Measurements from ENCODE around the gene CASP12. TPM values are rescaled to one million over a fixed set of nuclear protein-coding genes. Genes with fewer than 3 reads are reported as not detected.

The CASP12 gene
- total RNA-seq, 2 donors from 2014 or later: 4.7 to 7.8 TPM

DNA sequence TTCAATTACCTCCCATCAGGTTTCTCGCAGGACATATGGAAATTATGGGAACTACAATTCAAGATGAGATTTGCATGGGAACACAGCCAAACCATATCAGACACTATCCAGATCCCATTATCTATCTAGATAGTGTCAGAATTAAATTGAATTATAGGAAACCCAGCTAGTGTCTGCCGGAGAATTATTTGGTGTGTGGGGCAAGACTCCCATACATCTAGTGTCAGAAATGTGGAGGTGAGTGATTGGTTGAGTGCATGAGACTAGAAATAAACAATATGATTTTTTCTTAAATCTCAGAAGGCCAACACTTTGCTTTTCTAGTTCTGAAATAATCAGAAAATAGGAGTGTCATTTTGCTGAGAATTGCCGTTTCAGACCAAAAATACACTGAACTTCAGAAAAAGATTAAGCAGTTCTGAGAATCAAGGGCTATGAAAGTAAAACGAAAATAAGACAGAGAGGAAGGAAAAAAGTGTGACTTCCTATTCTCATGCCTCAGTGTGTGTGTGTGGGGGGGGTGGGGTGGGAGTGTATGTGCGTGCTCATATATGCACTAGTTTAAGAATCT lies 21.3 kb downstream of the CASP12 start:
- ATAC-seq (ENCODE audit: insufficient number of reproducible peaks, low FRiP score, low read depth): no peak
- no peaks in the 10 kb centered on the region for H3K36me3 ChIP-seq
- no peaks in the 10 kb centered on the region for H3K27me3 ChIP-seq (replicated peaks; ENCODE audit: insufficient read depth)
- H3K27ac ChIP-seq: no peak overlapping the region
- peak overlapping the region; percentile 17 for H3K4me3 ChIP-seq
- DNase-seq (ENCODE audit: low spot score): no peak
- no peaks in the 10 kb centered on the region for H3K4me1 ChIP-seq (ENCODE audit: control insufficient read depth in 1 of 2, low read depth in 2 of 2)
- no peaks in the 10 kb centered on the region for H3K9me3 ChIP-seq
- TF ChIP-seq, protein P1, sequence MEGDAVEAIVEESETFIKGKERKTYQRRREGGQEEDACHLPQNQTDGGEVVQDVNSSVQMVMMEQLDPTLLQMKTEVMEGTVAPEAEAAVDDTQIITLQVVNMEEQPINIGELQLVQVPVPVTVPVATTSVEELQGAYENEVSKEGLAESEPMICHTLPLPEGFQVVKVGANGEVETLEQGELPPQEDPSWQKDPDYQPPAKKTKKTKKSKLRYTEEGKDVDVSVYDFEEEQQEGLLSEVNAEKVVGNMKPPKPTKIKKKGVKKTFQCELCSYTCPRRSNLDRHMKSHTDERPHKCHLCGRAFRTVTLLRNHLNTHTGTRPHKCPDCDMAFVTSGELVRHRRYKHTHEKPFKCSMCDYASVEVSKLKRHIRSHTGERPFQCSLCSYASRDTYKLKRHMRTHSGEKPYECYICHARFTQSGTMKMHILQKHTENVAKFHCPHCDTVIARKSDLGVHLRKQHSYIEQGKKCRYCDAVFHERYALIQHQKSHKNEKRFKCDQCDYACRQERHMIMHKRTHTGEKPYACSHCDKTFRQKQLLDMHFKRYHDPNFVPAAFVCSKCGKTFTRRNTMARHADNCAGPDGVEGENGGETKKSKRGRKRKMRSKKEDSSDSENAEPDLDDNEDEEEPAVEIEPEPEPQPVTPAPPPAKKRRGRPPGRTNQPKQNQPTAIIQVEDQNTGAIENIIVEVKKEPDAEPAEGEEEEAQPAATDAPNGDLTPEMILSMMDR (IDR thresholded peaks at IDR 0.05): no peak

DNA sequence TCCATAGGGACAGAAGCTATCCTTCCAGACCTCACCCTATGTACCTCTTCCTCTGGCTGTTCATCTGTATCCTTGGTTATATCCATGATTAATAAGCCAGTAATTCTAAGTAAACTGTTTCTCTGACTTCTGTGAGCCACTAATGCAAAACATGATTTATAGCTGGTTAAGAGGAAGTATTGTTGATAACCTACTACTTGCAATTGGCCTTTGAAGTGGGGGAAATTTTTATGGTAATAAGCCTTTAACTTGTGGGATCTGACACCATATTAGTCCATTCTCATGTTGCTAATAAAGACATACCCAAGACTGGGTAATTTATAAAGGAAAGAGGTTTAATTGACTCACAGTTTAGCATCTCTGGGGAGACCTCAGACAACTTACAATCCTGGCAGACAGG lies 21.9 kb downstream of the CASP12 start:
- H3K27me3 ChIP-seq (replicated peaks; ENCODE audit: insufficient read depth): no peaks in the 10 kb centered on the region
- no peaks in the 10 kb centered on the region for H3K9me3 ChIP-seq
- no peak overlapping the region for H3K27ac ChIP-seq
- ATAC-seq (ENCODE audit: insufficient number of reproducible peaks, low FRiP score, low read depth): no peak
- H3K4me3 ChIP-seq: no peak overlapping the region
- no peaks in the 10 kb centered on the region for H3K36me3 ChIP-seq
- H3K4me1 ChIP-seq (ENCODE audit: control insufficient read depth in 1 of 2, low read depth in 2 of 2): no peaks in the 10 kb centered on the region
- TF ChIP-seq, protein P1 (IDR thresholded peaks at IDR 0.05): no peak
- DNase-seq (ENCODE audit: low spot score): no peak

DNA sequence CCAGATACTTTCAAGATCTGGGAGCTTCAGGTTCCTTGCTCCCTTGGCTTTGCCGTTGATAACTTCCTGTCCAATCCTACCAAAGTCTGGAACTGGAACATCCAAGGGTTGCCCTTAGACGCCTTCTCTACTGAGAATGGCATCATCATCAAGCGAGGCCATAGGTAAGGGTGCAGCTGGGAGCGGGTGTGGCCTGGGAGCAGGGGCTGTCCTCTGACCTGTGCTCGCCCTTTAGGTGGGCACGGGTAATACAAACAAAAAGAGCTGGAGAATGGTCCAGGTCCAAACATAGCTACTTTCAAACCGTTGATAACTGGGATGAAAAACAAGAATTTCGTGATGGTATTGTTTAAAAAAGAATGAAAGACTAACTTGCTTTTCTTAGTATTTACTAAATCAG lies 25.0 kb downstream of the CASP12 start:
- H3K36me3 ChIP-seq: no peaks in the 10 kb centered on the region
- H3K4me1 ChIP-seq (ENCODE audit: control insufficient read depth in 1 of 2, low read depth in 2 of 2): no peaks in the 10 kb centered on the region
- H3K27ac ChIP-seq: no peak overlapping the region

DNA sequence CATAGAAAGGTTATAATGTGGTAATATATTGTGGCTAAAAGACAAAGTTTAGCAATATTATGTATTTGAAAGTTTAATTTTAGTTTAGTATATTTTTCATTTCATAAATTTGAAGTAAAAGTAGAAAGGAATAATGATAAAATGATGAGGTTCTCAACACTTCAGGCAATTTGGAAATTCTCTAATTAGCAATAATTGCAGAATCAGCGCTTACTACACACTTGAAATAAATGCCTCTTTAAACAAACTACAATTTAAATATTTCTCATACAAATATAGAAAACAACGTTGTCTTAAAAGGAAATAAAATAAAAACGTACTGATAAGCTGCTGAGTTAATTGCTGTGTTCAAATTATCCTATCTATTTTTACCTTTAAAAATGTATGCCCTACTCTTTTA lies 25.9 kb downstream of the CASP12 start:
- H3K4me1 ChIP-seq (ENCODE audit: control insufficient read depth in 1 of 2, low read depth in 2 of 2): no peaks in the 10 kb centered on the region
- no peak overlapping the region for H3K4me3 ChIP-seq
- no peaks in the 10 kb centered on the region for H3K36me3 ChIP-seq
- H3K27me3 ChIP-seq (replicated peaks; ENCODE audit: insufficient read depth): no peaks in the 10 kb centered on the region
- ATAC-seq (ENCODE audit: insufficient number of reproducible peaks, low FRiP score, low read depth) (no peak), DNase-seq (ENCODE audit: low spot score) (no peak)
- TF ChIP-seq, protein P1 (IDR thresholded peaks at IDR 0.05): no peak
- H3K9me3 ChIP-seq: no peaks in the 10 kb centered on the region
- no peak overlapping the region for H3K27ac ChIP-seq

More for the DNA sequence above, 25.0 kb downstream of the CASP12 start:
- no peaks in the 10 kb centered on the region for H3K9me3 ChIP-seq
- DNase-seq (ENCODE audit: low spot score): no peak
- H3K27me3 ChIP-seq (replicated peaks; ENCODE audit: insufficient read depth): no peaks in the 10 kb centered on the region
- H3K4me3 ChIP-seq: no peak overlapping the region
- TF ChIP-seq, protein P1 (IDR thresholded peaks at IDR 0.05): no peak
- ATAC-seq (ENCODE audit: insufficient number of reproducible peaks, low FRiP score, low read depth): no peak

DNA sequence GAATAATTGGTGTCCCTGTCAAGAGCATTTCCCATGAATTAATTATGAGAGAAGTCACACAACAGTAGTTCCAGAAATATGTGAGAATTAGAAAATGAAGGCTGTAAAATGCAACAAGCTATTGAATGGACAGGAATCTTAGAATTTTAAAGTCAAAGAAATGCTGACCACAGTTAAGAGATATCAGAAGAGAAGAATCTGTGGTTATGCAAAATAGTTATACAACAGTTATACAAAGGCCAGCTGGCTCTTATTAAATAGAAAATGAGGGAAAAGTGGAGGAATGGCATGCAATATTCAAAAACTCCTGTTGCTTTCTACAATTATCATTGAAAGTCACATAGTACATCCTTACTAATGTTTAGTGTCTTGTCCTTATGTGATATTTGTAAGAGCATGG lies 27.4 kb downstream of the CASP12 start:
- no peaks in the 10 kb centered on the region for H3K36me3 ChIP-seq
- ATAC-seq (ENCODE audit: insufficient number of reproducible peaks, low FRiP score, low read depth) (no peak), DNase-seq (ENCODE audit: low spot score) (no peak)
- H3K4me1 ChIP-seq (ENCODE audit: control insufficient read depth in 1 of 2, low read depth in 2 of 2): no peaks in the 10 kb centered on the region
- H3K9me3 ChIP-seq: no peaks in the 10 kb centered on the region
- TF ChIP-seq, protein P1 (IDR thresholded peaks at IDR 0.05): no peak
- H3K27me3 ChIP-seq (replicated peaks; ENCODE audit: insufficient read depth): no peaks in the 10 kb centered on the region
- H3K27ac ChIP-seq: no peak overlapping the region
- H3K4me3 ChIP-seq: no peak overlapping the region
